Muscle layer of duodenum (tissue), 2 donors: ENCODE measurements around the gene CAMK4.

Source experiments
- H3K27ac ChIP-seq: one replicate; pipeline ENCODE4 v1.7.0; 2013; ENCODE audit warnings: mild to moderate bottlenecking, low read length
- H3K27me3 ChIP-seq: one replicate; pipeline ENCODE4 v1.7.0; 2013; ENCODE audit warnings: low read depth, mild to moderate bottlenecking, control low read depth, low read length
- H3K36me3 ChIP-seq, 2 donors: one replicate each; pipeline ENCODE4 v1.7.0; 2013; ENCODE audit warnings: low read length in 2 of 2, control low read depth in 1 of 2, mild to moderate bottlenecking in 1 of 2; ENCODE audit not compliant: insufficient read depth in 2 of 2, control insufficient read depth in 1 of 2
- H3K4me1 ChIP-seq, 2 donors: one replicate each; pipeline ENCODE4 v1.7.0; 2013; ENCODE audit warnings: low read length in 2 of 2, mild to moderate bottlenecking in 2 of 2, control low read depth in 1 of 2, moderate library complexity in 1 of 2; ENCODE audit not compliant: insufficient read depth in 2 of 2, control insufficient read depth in 1 of 2
- H3K4me3 ChIP-seq, 2 donors: one replicate each; pipeline ENCODE4 v1.7.0; 2013; ENCODE audit warnings: low read length in 2 of 2, low read depth in 1 of 2, mild to moderate bottlenecking in 1 of 2
- H3K9me3 ChIP-seq, 2 donors: one replicate each; pipeline ENCODE4 v1.7.0; 2013; ENCODE audit warnings: low read length in 2 of 2, control low read depth in 1 of 2, mild to moderate bottlenecking in 1 of 2; ENCODE audit not compliant: control insufficient read depth in 1 of 2
- donor health status: healthy.

The CAMK4 gene

GRCh38 chr5:111223787-111224560 lies at the start of gene CAMK4:
Gene CAMK4 (plus strand): TSS chr5:111224384. CDS start chr5:111224484, 100 bp downstream.
- H3K27ac ChIP-seq = no peak within 1 kb of the TSS
- peak within 1 kb of the TSS; percentile 56 to 73 for H3K4me3 ChIP-seq
- H3K27me3 ChIP-seq = peaks cover 7% of the 10 kb centered on the region
- no peaks in the 10 kb centered on the region for H3K9me3 ChIP-seq
- no peaks in the 10 kb centered on the region for H3K4me1 ChIP-seq
- no peaks in the 10 kb centered on the region for H3K36me3 ChIP-seq

- H3K9me3 ChIP-seq = no peaks in the 10 kb centered on the region
- no peaks in the 10 kb centered on the region for H3K36me3 ChIP-seq
- H3K27me3 ChIP-seq = no peaks in the 10 kb centered on the region
- no peaks in the 10 kb centered on the region for H3K4me1 ChIP-seq
- H3K27ac ChIP-seq = no peak overlapping the region
- H3K4me3 ChIP-seq = no peak overlapping the region
These were observed 41.1 kb upstream of the CAMK4 start for GRCh38 chr5:111183064-111183463.

GRCh38 chr5:111187079-111187478 lies 37.1 kb upstream of the CAMK4 start:
- Histone ChIP-seq H3K36me3 (no peaks in the 10 kb centered on the region), H3K4me3 (no peak overlapping the region), H3K27ac (no peak overlapping the region), H3K27me3 (no peaks in the 10 kb centered on the region), H3K9me3 (no peaks in the 10 kb centered on the region), H3K4me1 (no peaks in the 10 kb centered on the region)

GRCh38 chr5:111194053-111194452 lies 30.1 kb upstream of the CAMK4 start:
- no peaks in the 10 kb centered on the region for H3K27me3 ChIP-seq
- H3K36me3 ChIP-seq = no peaks in the 10 kb centered on the region
- no peaks in the 10 kb centered on the region for H3K9me3 ChIP-seq
- no peak overlapping the region for H3K4me3 ChIP-seq
- no peak overlapping the region for H3K27ac ChIP-seq
- peaks cover 0 to 5% of the 10 kb centered on the region in 2 donors for H3K4me1 ChIP-seq

- no peaks in the 10 kb centered on the region for H3K36me3 ChIP-seq
- H3K27ac ChIP-seq = no peak overlapping the region
- peaks cover 0 to 5% of the 10 kb centered on the region in 2 donors for H3K4me1 ChIP-seq
- no peaks in the 10 kb centered on the region for H3K9me3 ChIP-seq
- no peaks in the 10 kb centered on the region for H3K27me3 ChIP-seq
- H3K4me3 ChIP-seq = no peak overlapping the region
These were observed 29.3 kb upstream of the CAMK4 start for GRCh38 chr5:111194925-111195324.

GRCh38 chr5:111197523-111197922 lies 26.7 kb upstream of the CAMK4 start:
- no peaks in the 10 kb centered on the region for H3K36me3 ChIP-seq
- no peaks in the 10 kb centered on the region for H3K27me3 ChIP-seq
- no peak overlapping the region for H3K4me3 ChIP-seq
- H3K27ac ChIP-seq = no peak overlapping the region
- peaks cover 0 to 5% of the 10 kb centered on the region in 2 donors for H3K4me1 ChIP-seq
- H3K9me3 ChIP-seq = no peaks in the 10 kb centered on the region

- no peaks in the 10 kb centered on the region for H3K36me3 ChIP-seq
- H3K27me3 ChIP-seq = no peaks in the 10 kb centered on the region
- no peak overlapping the region for H3K27ac ChIP-seq
- H3K4me3 ChIP-seq = no peak overlapping the region
- peaks cover 0 to 5% of the 10 kb centered on the region in 2 donors for H3K4me1 ChIP-seq
- no peaks in the 10 kb centered on the region for H3K9me3 ChIP-seq
These were observed 25.8 kb upstream of the CAMK4 start for GRCh38 chr5:111198281-111198966.

GRCh38 chr5:111200828-111201227 lies 23.4 kb upstream of the CAMK4 start:
- Histone ChIP-seq H3K36me3 (no peaks in the 10 kb centered on the region), H3K4me3 (no peak overlapping the region), H3K27ac (no peak overlapping the region), H3K27me3 (no peaks in the 10 kb centered on the region), H3K9me3 (no peaks in the 10 kb centered on the region), H3K4me1 (peaks cover 0 to 5% of the 10 kb centered on the region in 2 donors)

GRCh38 chr5:111201705-111202104 lies 22.5 kb upstream of the CAMK4 start:
- H3K9me3 ChIP-seq = no peaks in the 10 kb centered on the region
- H3K27me3 ChIP-seq = no peaks in the 10 kb centered on the region
- peaks cover 0 to 5% of the 10 kb centered on the region in 2 donors for H3K4me1 ChIP-seq
- no peak overlapping the region for H3K27ac ChIP-seq
- no peaks in the 10 kb centered on the region for H3K36me3 ChIP-seq
- H3K4me3 ChIP-seq = no peak overlapping the region

- H3K36me3 ChIP-seq = no peaks in the 10 kb centered on the region
- H3K4me1 ChIP-seq = no peaks in the 10 kb centered on the region
- no peak overlapping the region for H3K27ac ChIP-seq
- H3K4me3 ChIP-seq = no peak overlapping the region
- H3K27me3 ChIP-seq = no peaks in the 10 kb centered on the region
- no peaks in the 10 kb centered on the region for H3K9me3 ChIP-seq
These were observed 12.8 kb upstream of the CAMK4 start for GRCh38 chr5:111211341-111211740.

GRCh38 chr5:111214052-111214742 lies 10.0 kb upstream of the CAMK4 start:
- Histone ChIP-seq H3K9me3 (no peaks in the 10 kb centered on the region), H3K36me3 (no peaks in the 10 kb centered on the region), H3K4me3 (no peak overlapping the region)

More at GRCh38 chr5:111214052-111214742, 10.0 kb upstream of the CAMK4 start:
- no peaks in the 10 kb centered on the region for H3K4me1 ChIP-seq
- no peaks in the 10 kb centered on the region for H3K27me3 ChIP-seq
- H3K27ac ChIP-seq = no peak overlapping the region
